Raji (cell line): ENCODE data around the gene SGMS1.

ENCODE experiments used
- POLR2A ChIP-seq: IDR thresholded peaks from 2 replicates; pipeline ENCODE4 v1.6.1; 2011; ENCODE audit warnings: low read depth, low read length, control low read depth; ENCODE audit not compliant: insufficient read depth

Gene SGMS1

GRCh38 chr10:50417486-50417885 lies 206.3 kb downstream of the SGMS1 start:
- TF ChIP-seq POLR2A = no peak

GRCh38 chr10:50416881-50417280 lies 206.9 kb downstream of the SGMS1 start:
- TF ChIP-seq POLR2A = no peak

GRCh38 chr10:50416181-50416824 lies 207.5 kb downstream of the SGMS1 start:
- no peak for TF ChIP-seq POLR2A

GRCh38 chr10:50415292-50415691 lies 208.5 kb downstream of the SGMS1 start:
- TF ChIP-seq POLR2A = no peak

GRCh38 chr10:50410066-50410811 lies 213.5 kb downstream of the SGMS1 start:
- no peak for TF ChIP-seq POLR2A

- TF ChIP-seq POLR2A = no peak
These were observed 216.5 kb downstream of the SGMS1 start for GRCh38 chr10:50407076-50407801.

- no peak for TF ChIP-seq POLR2A
These were observed 217.2 kb downstream of the SGMS1 start for GRCh38 chr10:50406457-50407070.

- no peak for TF ChIP-seq POLR2A
These were observed 218.0 kb downstream of the SGMS1 start for GRCh38 chr10:50405723-50406122.

- TF ChIP-seq POLR2A = no peak
These were observed 219.6 kb downstream of the SGMS1 start for GRCh38 chr10:50404021-50404773.

GRCh38 chr10:50403074-50403473 lies 220.7 kb downstream of the SGMS1 start:
- no peak for TF ChIP-seq POLR2A

GRCh38 chr10:50402466-50402865 lies 221.3 kb downstream of the SGMS1 start:
- no peak for TF ChIP-seq POLR2A

GRCh38 chr10:50400694-50401093 lies 223.1 kb downstream of the SGMS1 start:
- TF ChIP-seq POLR2A = no peak

- TF ChIP-seq POLR2A = no peak
These were observed 224.9 kb downstream of the SGMS1 start for GRCh38 chr10:50398823-50399222.

- TF ChIP-seq POLR2A = no peak
These were observed 225.4 kb downstream of the SGMS1 start for GRCh38 chr10:50398381-50398780.
